ENCODE measurements around the gene VPS35.

Gene VPS35

GRCh38 chr16:46688654-46689364, at the start of gene VPS35:
Gene VPS35, minus strand, starts transcription at chr16:46689178. Its CDS starts 45 bp downstream, at chr16:46689133.
- DNase-seq (ENCODE audit: extremely low spot score, insufficient read length, low read depth) (peak; percentile 89), FAIRE-seq (peak; percentile 95)

- no peak for DNase-seq (ENCODE audit: extremely low spot score, insufficient read length, low read depth)
- FAIRE-seq = no peak
These were observed 48.7 kb upstream of the VPS35 start for GRCh38 chr16:46737621-46738214.

- FAIRE-seq (no peak), DNase-seq (ENCODE audit: extremely low spot score, insufficient read length, low read depth) (no peak)
These were observed 47.7 kb upstream of the VPS35 start for GRCh38 chr16:46736695-46737094.

GRCh38 chr16:46733319-46733830, 44.4 kb upstream of the VPS35 start:
- no peak for FAIRE-seq

GRCh38 chr16:46732561-46732960, 43.6 kb upstream of the VPS35 start:
- FAIRE-seq (no peak), DNase-seq (ENCODE audit: extremely low spot score, insufficient read length, low read depth) (no peak)

More at GRCh38 chr16:46733319-46733830, 44.4 kb upstream of the VPS35 start:
- no peak for DNase-seq (ENCODE audit: extremely low spot score, insufficient read length, low read depth)

- FAIRE-seq = no peak
These were observed 42.9 kb upstream of the VPS35 start for GRCh38 chr16:46731691-46732555.

GRCh38 chr16:46730801-46731690, 42.1 kb upstream of the VPS35 start:
- no peak for DNase-seq (ENCODE audit: extremely low spot score, insufficient read length, low read depth)
- FAIRE-seq = no peak

More at GRCh38 chr16:46731691-46732555, 42.9 kb upstream of the VPS35 start:
- DNase-seq (ENCODE audit: extremely low spot score, insufficient read length, low read depth) = no peak

GRCh38 chr16:46730126-46730525, 41.1 kb upstream of the VPS35 start:
- DNase-seq (ENCODE audit: extremely low spot score, insufficient read length, low read depth) = no peak
- FAIRE-seq = no peak

GRCh38 chr16:46729326-46729995, 40.5 kb upstream of the VPS35 start:
- no peak for FAIRE-seq
- no peak for DNase-seq (ENCODE audit: extremely low spot score, insufficient read length, low read depth)

GRCh38 chr16:46728806-46729205, 39.8 kb upstream of the VPS35 start:
- FAIRE-seq = no peak

GRCh38 chr16:46727630-46728029, 38.7 kb upstream of the VPS35 start:
- no peak for FAIRE-seq
- DNase-seq (ENCODE audit: extremely low spot score, insufficient read length, low read depth) = no peak

More at GRCh38 chr16:46728806-46729205, 39.8 kb upstream of the VPS35 start:
- DNase-seq (ENCODE audit: extremely low spot score, insufficient read length, low read depth) = no peak

GRCh38 chr16:46727184-46727583, 38.2 kb upstream of the VPS35 start:
- DNase-seq (ENCODE audit: extremely low spot score, insufficient read length, low read depth) (no peak), FAIRE-seq (no peak)

GRCh38 chr16:46721885-46722284, 32.9 kb upstream of the VPS35 start:
- FAIRE-seq (no peak), DNase-seq (ENCODE audit: extremely low spot score, insufficient read length, low read depth) (no peak)

GRCh38 chr16:46720619-46721018, 31.6 kb upstream of the VPS35 start:
- DNase-seq (ENCODE audit: extremely low spot score, insufficient read length, low read depth) = no peak
- no peak for FAIRE-seq

- FAIRE-seq (no peak), DNase-seq (ENCODE audit: extremely low spot score, insufficient read length, low read depth) (no peak)
These were observed 30.6 kb upstream of the VPS35 start for GRCh38 chr16:46719528-46719927.

- DNase-seq (ENCODE audit: extremely low spot score, insufficient read length, low read depth) (no peak), FAIRE-seq (no peak)
These were observed 29.2 kb upstream of the VPS35 start for GRCh38 chr16:46718214-46718613.

- DNase-seq (ENCODE audit: extremely low spot score, insufficient read length, low read depth) (no peak), FAIRE-seq (no peak)
These were observed 28.7 kb upstream of the VPS35 start for GRCh38 chr16:46717692-46718091.

- FAIRE-seq (no peak), DNase-seq (ENCODE audit: extremely low spot score, insufficient read length, low read depth) (no peak)
These were observed 26.9 kb upstream of the VPS35 start for GRCh38 chr16:46715769-46716305.
